KMS-11 (cell line): ENCODE measurements around the gene RPA4.

Experiments used
- H2AFZ ChIP-seq: fragments of 200-600 bp; sonication (generic); 2 replicates; pipeline ENCODE4 v1.6.1; 2016; ENCODE audit warnings: antibody characterized with exemption, mixed run types, low read depth
- H3K27ac ChIP-seq: fragments of 200-600 bp; sonication (generic); 2 replicates; pipeline ENCODE4 v1.6.1; 2016; ENCODE audit warnings: mild to moderate bottlenecking, mixed run types
- H3K27me3 ChIP-seq: fragments of 200-600 bp; sonication (generic); 2 replicates; pipeline ENCODE4 v1.6.1; 2017; ENCODE audit warnings: mild to moderate bottlenecking, low read depth, mixed run types, moderate library complexity; ENCODE audit not compliant: insufficient read depth
- H3K36me3 ChIP-seq: fragments of 200-600 bp; sonication (generic); 2 replicates; pipeline ENCODE4 v1.6.1; 2017; ENCODE audit warnings: mild to moderate bottlenecking, mixed run types; ENCODE audit not compliant: insufficient read depth
- H3K4me1 ChIP-seq: fragments of 200-600 bp; sonication (generic); 2 replicates; pipeline ENCODE4 v1.6.1; 2016; ENCODE audit warnings: mild to moderate bottlenecking, low read depth, mixed run types; ENCODE audit not compliant: poor library complexity, severe bottlenecking
- H3K4me2 ChIP-seq: fragments of 200-600 bp; sonication (generic); 2 replicates; pipeline ENCODE4 v1.7.0; 2016; ENCODE audit warnings: mild to moderate bottlenecking, mixed run types
- H3K4me3 ChIP-seq: fragments of 200-600 bp; sonication (generic); IDR thresholded peaks from 2 replicates; pipeline ENCODE4 v1.6.1; 2017; ENCODE audit warnings: low read depth, low read length, mixed read lengths; ENCODE audit not compliant: insufficient read depth
- H3K79me2 ChIP-seq: fragments of 200-600 bp; sonication (generic); 2 replicates; pipeline ENCODE4 v1.6.1; 2016; ENCODE audit warnings: low read depth, mixed run types; ENCODE audit not compliant: insufficient read depth
- H3K9ac ChIP-seq: fragments of 200-600 bp; sonication (generic); 2 replicates; pipeline ENCODE4 v1.6.1; 2016; ENCODE audit warnings: mild to moderate bottlenecking, mixed run types
- H4K20me1 ChIP-seq: fragments of 200-600 bp; sonication (generic); 2 replicates; pipeline ENCODE4 v1.6.1; 2016; ENCODE audit warnings: mild to moderate bottlenecking, mixed run types; ENCODE audit not compliant: insufficient read depth
- CTCF ChIP-seq: fragments of 200-600 bp; sonication (generic); conservative IDR thresholded peaks from 2 replicates; pipeline ENCODE4 v1.6.1; 2017; ENCODE audit warnings: low read depth, mild to moderate bottlenecking, antibody characterized with exemption, low read length, moderate library complexity, mixed read lengths

Gene RPA4

GRCh38 chrX:96861218-96861617 is 22.5 kb upstream of the RPA4 start:
- Histone ChIP-seq H3K4me1 (no peaks in the 10 kb centered on the region), H3K4me3 (no peak overlapping the region), H3K9ac (no peak overlapping the region), H2AFZ (no peak overlapping the region), H4K20me1 (no peaks in the 10 kb centered on the region), H3K27me3 (no peaks in the 10 kb centered on the region), H3K27ac (no peak overlapping the region), H3K4me2 (no peak overlapping the region), H3K36me3 (no peaks in the 10 kb centered on the region), H3K79me2 (no peaks in the 10 kb centered on the region)
- no peak for TF ChIP-seq CTCF

- no peak overlapping the region for H3K9ac ChIP-seq
- H3K4me1 ChIP-seq = no peaks in the 10 kb centered on the region
- no peaks in the 10 kb centered on the region for H3K79me2 ChIP-seq
- no peaks in the 10 kb centered on the region for H3K27me3 ChIP-seq
- H3K36me3 ChIP-seq = no peaks in the 10 kb centered on the region
- no peak overlapping the region for H3K4me2 ChIP-seq
- H3K27ac ChIP-seq = no peak overlapping the region
- no peaks in the 10 kb centered on the region for H4K20me1 ChIP-seq
- H2AFZ ChIP-seq = no peak overlapping the region
- no peak overlapping the region for H3K4me3 ChIP-seq
- no peak for TF ChIP-seq CTCF
Observed at GRCh38 chrX:96861661-96862060, 22.0 kb upstream of the RPA4 start.

DNA sequence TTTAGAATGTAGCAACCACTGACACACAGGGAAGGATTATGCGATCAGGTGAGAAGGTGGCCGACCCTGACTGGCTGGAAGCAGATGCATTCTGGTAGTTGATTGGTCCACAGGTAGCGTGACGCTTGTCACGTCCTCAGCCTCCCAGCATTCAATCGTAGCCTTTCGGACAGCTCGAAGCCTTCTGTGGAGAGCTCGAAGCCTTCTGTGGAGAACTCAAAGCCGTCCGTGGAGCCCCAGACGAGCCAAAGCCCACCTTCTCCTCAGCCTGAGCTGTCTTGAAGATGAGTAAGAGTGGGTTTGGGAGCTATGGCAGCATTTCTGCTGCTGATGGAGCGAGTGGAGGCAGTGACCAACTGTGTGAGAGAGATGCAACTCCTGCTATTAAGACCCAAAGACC is 319 bp downstream of the RPA4 start:
- H3K79me2 ChIP-seq = no peaks in the 10 kb centered on the region
- H3K4me1 ChIP-seq = no peaks in the 10 kb centered on the region
- H3K4me2 ChIP-seq = no peak overlapping the region
- no peak for TF ChIP-seq CTCF
- H3K27ac ChIP-seq = no peak overlapping the region
- H3K36me3 ChIP-seq = no peaks in the 10 kb centered on the region
- H3K27me3 ChIP-seq = no peaks in the 10 kb centered on the region
- H2AFZ ChIP-seq = no peak overlapping the region
- H3K9ac ChIP-seq = no peak overlapping the region
- H4K20me1 ChIP-seq = no peaks in the 10 kb centered on the region
- no peak overlapping the region for H3K4me3 ChIP-seq

- H3K27me3 ChIP-seq = no peaks in the 10 kb centered on the region
- no peak overlapping the region for H3K27ac ChIP-seq
- no peaks in the 10 kb centered on the region for H3K4me1 ChIP-seq
- H3K79me2 ChIP-seq = no peaks in the 10 kb centered on the region
- TF ChIP-seq CTCF = no peak
- H3K36me3 ChIP-seq = no peaks in the 10 kb centered on the region
- H3K4me3 ChIP-seq = no peak overlapping the region
- no peak overlapping the region for H2AFZ ChIP-seq
- H3K9ac ChIP-seq = no peak overlapping the region
- no peaks in the 10 kb centered on the region for H4K20me1 ChIP-seq
- no peak overlapping the region for H3K4me2 ChIP-seq
Observed at GRCh38 chrX:96889726-96890125, 6.0 kb downstream of the RPA4 start.

- no peak overlapping the region for H3K4me2 ChIP-seq
- H4K20me1 ChIP-seq = no peaks in the 10 kb centered on the region
- no peak for TF ChIP-seq CTCF
- no peak overlapping the region for H2AFZ ChIP-seq
- no peaks in the 10 kb centered on the region for H3K4me1 ChIP-seq
- no peaks in the 10 kb centered on the region for H3K79me2 ChIP-seq
- no peaks in the 10 kb centered on the region for H3K36me3 ChIP-seq
- H3K27me3 ChIP-seq = no peaks in the 10 kb centered on the region
- no peak overlapping the region for H3K27ac ChIP-seq
- no peak overlapping the region for H3K4me3 ChIP-seq
- no peak overlapping the region for H3K9ac ChIP-seq
Observed at GRCh38 chrX:96906741-96907140, 23.0 kb downstream of the RPA4 start.
